Activated CD8-positive, alpha-beta memory T cell treated with anti-CD3 and anti-CD28 coated beads for 1 hour (primary cell): ENCODE data around the gene SERPINA12.

Experiments
- DNase-seq, 2 donors: peaks; one replicate each; pipeline ENCODE4 v3.0.0-alpha.2; 2020; ENCODE audit warnings: low read depth in 1 of 2; ENCODE audit errors: extremely low read depth in 1 of 2

SERPINA12 gene

GRCh38 chr14:94509356-94509755 lies at the start of gene SERPINA12:
Gene SERPINA12 (minus strand): TSS chr14:94509469. CDS start chr14:94498397, 11,072 bp downstream.
- no peak for DNase-seq

GRCh38 chr14:94558842-94559241 lies 49.6 kb upstream of the SERPINA12 start:
- DNase-seq, result no peak

GRCh38 chr14:94557327-94557726 lies 48.1 kb upstream of the SERPINA12 start:
- no peak for DNase-seq

GRCh38 chr14:94555991-94556390 lies 46.7 kb upstream of the SERPINA12 start:
- DNase-seq, result no peak

GRCh38 chr14:94550041-94550440 lies 40.8 kb upstream of the SERPINA12 start:
- DNase-seq, result no peak

- DNase-seq, result peak in 1 of 2 donors; percentile 32
Measured at GRCh38 chr14:94548999-94549985, 40.0 kb upstream of the SERPINA12 start.

- no peak for DNase-seq
Measured at GRCh38 chr14:94548131-94548998, 39.1 kb upstream of the SERPINA12 start.

- no peak for DNase-seq
Measured at GRCh38 chr14:94547726-94548125, 38.5 kb upstream of the SERPINA12 start.

GRCh38 chr14:94547151-94547680 lies 37.9 kb upstream of the SERPINA12 start:
- no peak for DNase-seq

- no peak for DNase-seq
Measured at GRCh38 chr14:94545131-94545841, 36.0 kb upstream of the SERPINA12 start.

GRCh38 chr14:94544726-94545125 lies 35.5 kb upstream of the SERPINA12 start:
- no peak for DNase-seq

- no peak for DNase-seq
Measured at GRCh38 chr14:94543449-94544124, 34.3 kb upstream of the SERPINA12 start.

- no peak for DNase-seq
Measured at GRCh38 chr14:94542811-94543440, 33.7 kb upstream of the SERPINA12 start.

GRCh38 chr14:94542111-94542810 lies 33.0 kb upstream of the SERPINA12 start:
- no peak for DNase-seq

GRCh38 chr14:94541234-94541975 lies 32.1 kb upstream of the SERPINA12 start:
- DNase-seq, result no peak

GRCh38 chr14:94540031-94540794 lies 30.9 kb upstream of the SERPINA12 start:
- DNase-seq, result no peak

- no peak for DNase-seq
Measured at GRCh38 chr14:94539181-94539580, 29.9 kb upstream of the SERPINA12 start.
